AG04450 (cell line): ENCODE data around the gene SH3PXD2A. TPM values are rescaled to one million over a fixed set of nuclear protein-coding genes. Genes with fewer than 3 reads are reported as not detected.

ENCODE experiments used
- CTCF ChIA-PET: fragments of 300-600, 350-600 bp; formaldehyde crosslinking; extraction: SDS; loops from one replicate; lab custom pipeline; 2022; ENCODE audit warnings: antibody characterized with exemption, inconsistent platforms; lab: Charles Lee
- POLR2A ChIA-PET: fragments of 350-600 bp; formaldehyde crosslinking; extraction: SDS; loops from one replicate; lab custom pipeline; 2021; ENCODE audit warnings: antibody characterized with exemption, inconsistent platforms; lab: Yijun Ruan, JAX
- DNase-seq: peaks from one replicate; pipeline ENCODE4 v3.0.0-alpha.2; 2011; ENCODE audit warnings: low read depth, low spot score
- H3K27ac ChIP-seq: one replicate; pipeline ENCODE4 v1.5.1; 2012; ENCODE audit warnings: low read depth, low read length, control low read depth
- H3K27me3 ChIP-seq: one replicate; pipeline ENCODE4 v1.6.0; 2012; ENCODE audit warnings: low read length; ENCODE audit not compliant: control insufficient read depth, insufficient read depth
- H3K4me3 ChIP-seq: 2 replicates; pipeline ENCODE4 v1.5.1; 2011; ENCODE audit warnings: mild to moderate bottlenecking, low read depth, low read length, control low read depth
- H3K9me3 ChIP-seq: 2 replicates; pipeline ENCODE4 v1.5.1; 2012; ENCODE audit warnings: low read length; ENCODE audit not compliant: control insufficient read depth, insufficient read depth
- polyA plus RNA-seq: library from polyadenylated mRNA; depleted of rRNA; stranded (reverse); fragments of >200 nt; gene quantifications from 2 replicates; pipeline ENCODE4 v1.2.3, GENCODE V29; 2011
- TF ChIP-seq, protein P1 (sequence below): IDR thresholded peaks from 2 replicates; pipeline ENCODE4 v1.5.1; 2011; ENCODE audit warnings: low read depth, low read length, control low read depth, inconsistent platforms

Gene SH3PXD2A
- polyA plus RNA-seq, 1 experiment, result 22.9 TPM

DNA sequence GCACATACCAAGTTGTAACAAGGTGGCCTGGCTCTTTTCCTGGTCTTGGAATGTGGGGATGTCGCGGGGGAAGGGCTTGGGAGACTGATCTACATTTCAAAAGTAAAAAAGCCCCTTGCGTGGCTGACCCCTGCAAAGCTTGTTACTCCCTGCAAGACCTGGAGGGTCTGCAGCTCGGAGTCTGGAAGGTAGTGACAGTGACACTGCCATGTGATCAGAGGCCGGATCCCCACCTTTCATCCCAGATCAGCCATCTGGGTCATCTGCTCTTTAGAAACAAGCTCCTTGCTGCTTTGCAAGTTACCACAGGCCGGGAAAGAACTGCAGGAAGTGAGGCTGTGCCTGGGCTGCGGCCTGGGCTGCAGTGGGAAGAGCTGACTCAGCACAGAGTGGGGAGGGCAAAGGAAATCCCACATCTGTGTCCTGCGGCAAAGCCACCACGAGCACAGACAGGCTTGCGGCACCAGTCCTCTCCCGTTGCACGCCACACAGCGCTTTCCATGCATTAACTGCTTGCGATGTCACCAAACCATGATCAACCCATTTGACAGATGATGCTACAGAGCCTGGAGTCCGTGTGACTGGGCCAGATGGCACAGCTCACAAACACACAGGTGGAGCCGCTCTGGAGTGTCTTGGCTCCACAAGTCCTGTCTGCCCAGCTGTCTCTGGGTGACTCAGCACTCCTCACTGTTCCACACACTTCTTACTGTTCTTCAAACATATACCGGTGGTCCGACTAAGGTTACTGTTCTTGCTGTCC, 97.7 kb downstream of the SH3PXD2A start:
- H3K4me3 ChIP-seq, result no peak overlapping the region
- peak overlapping the region; percentile 96 for H3K27ac ChIP-seq
- no peaks in the 10 kb centered on the region for H3K27me3 ChIP-seq
- H3K9me3 ChIP-seq, result no peaks in the 10 kb centered on the region; the same call in 1 of the 2 replicates
- CTCF ChIA-PET, result interaction anchor here (0.5 to 2.3 kb wide), 3 partner anchors 24 to 230 kb away, joined by 4 to 7 read pairs (median 5); no protein-coding TSS in a partner anchor
- peak; percentile 63 for DNase-seq
- POLR2A ChIA-PET, result interaction anchor here (0.8 to 2.7 kb wide), 5 partner anchors 8 to 24 kb away, joined by 3 to 24 read pairs (median 5); no protein-coding TSS in a partner anchor
- TF ChIP-seq, protein P1, sequence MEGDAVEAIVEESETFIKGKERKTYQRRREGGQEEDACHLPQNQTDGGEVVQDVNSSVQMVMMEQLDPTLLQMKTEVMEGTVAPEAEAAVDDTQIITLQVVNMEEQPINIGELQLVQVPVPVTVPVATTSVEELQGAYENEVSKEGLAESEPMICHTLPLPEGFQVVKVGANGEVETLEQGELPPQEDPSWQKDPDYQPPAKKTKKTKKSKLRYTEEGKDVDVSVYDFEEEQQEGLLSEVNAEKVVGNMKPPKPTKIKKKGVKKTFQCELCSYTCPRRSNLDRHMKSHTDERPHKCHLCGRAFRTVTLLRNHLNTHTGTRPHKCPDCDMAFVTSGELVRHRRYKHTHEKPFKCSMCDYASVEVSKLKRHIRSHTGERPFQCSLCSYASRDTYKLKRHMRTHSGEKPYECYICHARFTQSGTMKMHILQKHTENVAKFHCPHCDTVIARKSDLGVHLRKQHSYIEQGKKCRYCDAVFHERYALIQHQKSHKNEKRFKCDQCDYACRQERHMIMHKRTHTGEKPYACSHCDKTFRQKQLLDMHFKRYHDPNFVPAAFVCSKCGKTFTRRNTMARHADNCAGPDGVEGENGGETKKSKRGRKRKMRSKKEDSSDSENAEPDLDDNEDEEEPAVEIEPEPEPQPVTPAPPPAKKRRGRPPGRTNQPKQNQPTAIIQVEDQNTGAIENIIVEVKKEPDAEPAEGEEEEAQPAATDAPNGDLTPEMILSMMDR, result no peak

DNA sequence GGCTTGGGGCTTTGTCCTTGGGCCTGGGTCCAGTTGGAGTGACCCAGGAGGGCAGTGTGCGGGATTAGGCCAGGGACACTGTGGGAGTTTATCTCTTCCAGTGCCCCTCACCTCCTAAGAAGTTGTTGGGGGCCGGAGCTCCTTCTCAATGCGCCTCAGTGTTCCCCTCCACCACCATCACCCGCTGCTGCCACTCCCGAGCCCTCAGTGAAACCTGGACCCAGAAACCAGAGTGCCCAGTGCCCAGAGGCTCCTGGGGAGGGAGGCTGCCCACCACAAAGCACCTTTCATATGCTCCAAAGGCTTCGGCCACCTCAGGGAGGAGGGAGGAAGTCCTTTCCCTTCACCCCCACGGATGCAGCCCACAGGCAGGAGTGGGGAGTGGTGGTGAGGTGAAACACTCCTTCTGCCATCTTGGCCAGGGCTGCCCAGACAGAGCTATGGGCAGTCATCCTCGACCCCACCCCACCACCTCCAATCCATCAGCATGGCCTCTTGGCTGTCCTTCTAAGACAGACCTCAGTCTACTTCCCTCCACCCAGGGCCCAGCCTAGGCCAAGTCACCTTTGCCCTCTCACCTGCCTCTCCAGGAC, 99.0 kb downstream of the SH3PXD2A start:
- Histone ChIP-seq H3K27ac (no peak overlapping the region), H3K4me3 (no peak overlapping the region), H3K27me3 (no peaks in the 10 kb centered on the region), H3K9me3 (no peaks in the 10 kb centered on the region; the same call in 1 of the 2 replicates)
- DNase-seq, result no peak
- POLR2A ChIA-PET, result no interaction called here
- TF ChIP-seq, protein P1, result no peak
- CTCF ChIA-PET, result no interaction called here

DNA sequence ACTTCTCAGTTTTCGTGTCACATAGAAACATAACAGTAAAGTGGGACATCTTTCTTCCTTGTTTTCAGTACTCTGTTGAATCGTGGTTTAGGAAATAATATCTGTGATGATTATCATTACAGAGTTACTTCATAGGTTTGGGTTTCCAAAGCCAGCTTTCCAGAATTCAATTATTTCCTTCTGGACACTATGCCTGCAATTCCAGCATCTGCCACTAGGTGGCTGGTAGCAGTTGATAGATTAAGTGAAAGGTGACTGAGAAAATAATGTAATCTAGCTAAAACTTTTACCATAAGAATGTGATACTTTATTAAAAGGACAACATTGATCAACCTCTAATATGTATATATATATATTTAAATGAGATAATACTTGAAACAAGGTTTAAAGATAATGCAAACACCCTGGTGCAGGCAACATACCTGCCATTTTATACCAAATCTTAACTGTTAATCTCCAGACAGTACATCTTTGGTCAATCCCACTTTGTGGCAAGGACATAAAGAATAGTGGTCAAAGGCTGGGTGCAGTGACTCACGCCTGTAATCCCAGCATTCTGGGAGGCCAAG, 102.6 kb downstream of the SH3PXD2A start:
- no peak for DNase-seq
- H3K27ac ChIP-seq, result no peak overlapping the region
- POLR2A ChIA-PET, result no interaction called here
- H3K4me3 ChIP-seq, result no peak overlapping the region
- H3K9me3 ChIP-seq, result peaks cover 3% of the 10 kb centered on the region; the same call in 1 of the 2 replicates
- TF ChIP-seq, protein P1, result peak; percentile 77
- H3K27me3 ChIP-seq, result no peaks in the 10 kb centered on the region
- CTCF ChIA-PET, result interaction anchor here (0.6 to 2.1 kb wide), 9 partner anchors 8 to 315 kb away, joined by 3 to 8 read pairs (median 6); no protein-coding TSS in a partner anchor

DNA sequence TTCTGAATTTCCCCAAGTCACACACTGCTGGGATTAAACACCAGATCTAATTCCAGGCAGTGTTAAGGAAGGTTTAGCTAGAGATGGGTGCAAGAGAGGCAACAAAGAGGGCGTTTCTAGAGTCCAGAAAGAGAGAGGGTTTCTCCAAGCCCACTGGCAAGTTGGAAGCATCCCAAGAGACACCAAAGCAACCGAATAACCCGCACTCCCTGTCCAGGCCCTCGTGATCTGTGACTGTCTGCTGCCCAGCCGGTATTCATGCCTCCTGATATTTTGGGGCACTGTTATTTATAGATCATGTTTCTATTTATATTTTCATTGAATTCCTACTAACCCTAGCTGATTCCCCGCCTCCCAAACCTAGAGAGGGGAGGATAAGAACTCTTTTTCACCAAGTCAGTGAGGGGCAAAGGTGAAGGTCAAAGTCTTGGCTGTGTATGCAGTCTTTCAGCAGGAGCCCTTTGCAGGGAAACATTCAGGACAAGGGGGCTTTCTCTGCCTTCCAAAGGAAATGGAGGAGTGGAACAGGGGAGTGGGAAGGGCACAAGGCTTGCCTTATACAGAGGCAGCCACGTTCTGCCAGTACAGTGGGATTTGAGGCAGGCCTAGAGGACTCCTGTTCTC, 103.6 kb downstream of the SH3PXD2A start:
- CTCF ChIA-PET, result interaction anchor here (0.6 to 2.1 kb wide), 4 partner anchors 13 to 30 kb away, joined by 3 to 8 read pairs (median 4); no protein-coding TSS in a partner anchor
- TF ChIP-seq, protein P1, result no peak
- no peak for DNase-seq
- H3K27me3 ChIP-seq, result no peaks in the 10 kb centered on the region
- POLR2A ChIA-PET, result no interaction called here
- H3K27ac ChIP-seq, result no peak overlapping the region
- H3K9me3 ChIP-seq, result peaks cover 3% of the 10 kb centered on the region; the same call in 1 of the 2 replicates
- H3K4me3 ChIP-seq, result no peak overlapping the region
